K562 (cell line): ENCODE results near the gene FAM120C. TPM values are rescaled to one million over a fixed set of nuclear protein-coding genes. Genes with fewer than 3 reads are reported as not detected.

Experiments
- ERF ChIP-seq: fragments of 450-650 bp; formaldehyde crosslinking; IDR thresholded peaks from 2 replicates; pipeline ENCODE4 v1.4.0; 2020; ENCODE audit warnings: mild to moderate bottlenecking, mixed read lengths
- KDM5B ChIP-seq: fragments of 200-600 bp; sonication (generic); IDR thresholded peaks from 2 replicates; pipeline ENCODE4 v1.6.1; 2012; ENCODE audit warnings: low read depth, mild to moderate bottlenecking, moderate library complexity, low read length, control low read depth, inconsistent platforms; ENCODE audit not compliant: insufficient replicate concordance
- MAFK ChIP-seq: IDR thresholded peaks from 2 replicates; pipeline ENCODE4 v1.6.1; 2011; ENCODE audit warnings: low read length, improper control_type of control experiment
- NR4A1 ChIP-seq, 2 experiments: fragments of 250-450 bp in 1 of 2; fragments of 450-650 bp in 1 of 2; sonication (Bioruptor Pico) in 1 of 2; IDR thresholded peaks; 2 replicates each; pipeline versions ENCODE4 v1.4.0 to v1.6.1; 2016 to 2020; ENCODE audit warnings: mild to moderate bottlenecking in 2 of 2, missing compliant biosample characterization in 1 of 2, missing genetic modification characterization in 1 of 2, moderate library complexity in 1 of 2
- POLR2A ChIP-seq: fragments of 450-650 bp; conservative IDR thresholded peaks from 2 replicates; pipeline ENCODE4 v1.6.1; 2016
- POLR2AphosphoS5 ChIP-seq: IDR thresholded peaks from 2 replicates; pipeline ENCODE4 v1.6.1; 2011; ENCODE audit warnings: mild to moderate bottlenecking, low read depth, low read length, moderate library complexity; ENCODE audit not compliant: control insufficient read depth, insufficient read depth
- SIX5 ChIP-seq, 2 experiments: IDR thresholded peaks; 2 replicates each; pipeline ENCODE4 v1.6.1; 2011; ENCODE audit warnings: low read length in 2 of 2, borderline replicate concordance in 1 of 2, low read depth in 1 of 2, mild to moderate bottlenecking in 1 of 2, moderate library complexity in 1 of 2; ENCODE audit not compliant: insufficient read depth in 1 of 2
- SNIP1 ChIP-seq: fragments of 450-650 bp; IDR thresholded peaks from 2 replicates; pipeline ENCODE4 v1.7.1; 2017; ENCODE audit warnings: low read depth, mild to moderate bottlenecking
- SP1 ChIP-seq: sonication (generic); formaldehyde crosslinking; IDR thresholded peaks from 2 replicates; pipeline ENCODE4 v1.8.1; 2022; ENCODE audit warnings: mild to moderate bottlenecking, missing genetic modification reagents
- STAT5A ChIP-seq: IDR thresholded peaks from 2 replicates; pipeline ENCODE4 v1.6.1; 2012; ENCODE audit warnings: low read length, inconsistent platforms, borderline replicate concordance
- SUPT5H ChIP-seq: fragments of 450-650 bp; IDR thresholded peaks from 2 replicates; pipeline ENCODE4 v1.6.1; 2016
- TAF1 ChIP-seq: IDR thresholded peaks from 2 replicates; pipeline ENCODE4 v1.6.1; 2011; ENCODE audit warnings: mild to moderate bottlenecking, low read length, moderate library complexity; ENCODE audit not compliant: insufficient read depth, control insufficient read depth, severe bottlenecking; ENCODE audit errors: extremely low read depth
- TEAD1 ChIP-seq, 2 experiments: fragments of 450-650 bp in 1 of 2; sonication (generic) in 1 of 2; formaldehyde crosslinking; IDR thresholded peaks; 2 replicates each; pipeline versions ENCODE4 v1.4.0 to v1.8.0; 2020 to 2022; ENCODE audit warnings: mild to moderate bottlenecking in 2 of 2, missing genetic modification reagents in 1 of 2
- ZBTB49 ChIP-seq: sonication (generic); formaldehyde crosslinking; IDR thresholded peaks from 2 replicates; pipeline ENCODE4 v1.8.0; 2022; ENCODE audit warnings: missing genetic modification reagents, mild to moderate bottlenecking, borderline replicate concordance
- ZBTB8A ChIP-seq: fragments of 450-650 bp; IDR thresholded peaks from 2 replicates; pipeline ENCODE4 v1.6.1; 2018; ENCODE audit warnings: mild to moderate bottlenecking, moderate library complexity; ENCODE audit not compliant: partially characterized antibody
- ZHX1 ChIP-seq: fragments of 150-350 bp; conservative IDR thresholded peaks from 2 replicates; pipeline ENCODE4 v1.6.1; 2014; ENCODE audit warnings: low read length
- polyA plus RNA-seq, 8 experiments: library from polyadenylated mRNA; depleted of rRNA in 4 of 8; stranded (reverse) in 5 of 8; unstranded in 3 of 8; fragments of >200 nt; fragmentation: Nextera tagmentation in 2 of 8; fragmentation: Illumina TruSeq in 1 of 8; extraction: Ambion mirVana in 2 of 8; extraction: Trizol in 1 of 8; gene quantifications; 2 replicates each; pipeline versions ENCODE4 v1.2.1 to v1.2.3, GENCODE V29; 2011 to 2014; ENCODE audit warnings: inconsistent platforms in 1 of 8, missing spikeins in 1 of 8
- total RNA-seq, 7 experiments: library from RNA; depleted of rRNA in 6 of 7; stranded (reverse); fragments of >200 nt in 6 of 7; fragmentation: Illumina TruSeq in 2 of 7; extraction: Trizol in 2 of 7; gene quantifications; 2 replicates each; pipeline versions ENCODE4 v1.2.1 to v1.2.3, GENCODE V29; 2011 to 2021; ENCODE audit warnings: low replicate concordance in 1 of 7
- TF ChIP-seq, protein P1 (sequence below), 3 experiments: fragments of 200-800 bp in 1 of 3; sonication (Bioruptor generic) in 1 of 3; sonication (generic) in 1 of 3; formaldehyde crosslinking in 1 of 3; IDR thresholded peaks; 2 replicates each; pipeline versions ENCODE4 v1.6.1 to v1.8.0; 2016 to 2022; ENCODE audit warnings: mild to moderate bottlenecking in 2 of 3, missing compliant biosample characterization in 2 of 3, missing genetic modification characterization in 2 of 3, missing genetic modification reagents in 1 of 3
- TF ChIP-seq, protein P2 (sequence below): fragments of 450-650 bp; formaldehyde crosslinking; IDR thresholded peaks from 2 replicates; pipeline ENCODE4 v1.4.0; 2020; ENCODE audit warnings: mild to moderate bottlenecking, moderate library complexity

Gene FAM120C
- total and polyA plus RNA-seq, 9 of the 15 experiments (the other 6 are each of a cell fraction or from before 2014, with no cell fraction given), result 0.21 to 6.7 (median 2.1) TPM

DNA sequence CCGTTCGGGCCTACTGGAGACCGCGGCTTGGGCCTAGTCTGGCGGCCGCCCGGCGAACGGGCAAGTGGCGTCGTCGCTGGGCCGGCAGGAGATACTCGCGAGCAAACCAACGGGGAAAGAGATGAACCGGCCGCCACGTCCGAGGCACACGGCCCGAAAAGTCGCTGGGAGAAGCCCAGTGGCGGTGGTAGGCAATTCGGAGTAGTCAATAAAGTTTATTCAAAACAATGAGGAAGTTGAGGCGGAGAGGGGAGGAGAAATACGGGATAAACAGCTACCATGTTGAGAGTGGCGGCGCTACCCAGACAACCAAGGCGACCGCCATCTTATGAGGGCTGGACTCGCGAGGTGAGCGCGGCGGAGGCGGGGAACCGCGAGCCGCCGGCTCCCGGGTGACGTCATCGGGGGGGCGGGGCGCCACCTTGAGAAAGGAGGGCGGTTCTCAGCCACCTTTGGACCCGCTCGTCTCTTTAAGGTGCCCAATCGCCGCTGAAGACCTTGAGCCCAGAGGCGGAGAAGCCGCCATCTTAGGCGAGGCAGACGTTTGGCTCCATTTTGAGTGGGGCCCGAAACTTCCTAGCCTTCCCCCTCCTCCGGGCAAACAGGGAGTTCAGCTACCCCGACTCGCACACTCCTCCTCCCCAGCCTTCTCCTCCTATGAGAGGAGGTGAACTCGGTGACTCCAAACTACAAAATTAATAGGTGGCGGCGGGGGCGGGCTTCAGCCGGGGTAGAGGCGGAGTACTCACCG, 138.8 kb downstream of the FAM120C start, which contains the start of gene PHF8 (continued):
- TF ChIP-seq MAFK (no peak), SP1 (peak; percentile 54; the same call in 1 of the 2 replicates), ERF (CRISPR knock-in tag) (no peak), ZBTB49 (CRISPR knock-in tag) (no peak), STAT5A (no peak), TEAD1 (CRISPR knock-in tag; IDR thresholded peaks at IDR 0.05) (peak; percentile 29 to 89; a peak in 3 of 4 replicates), SIX5 (IDR thresholded peaks at IDR 0.05; ENCODE audit: borderline replicate concordance in 1 of 2, insufficient read depth in 1 of 2, low read depth in 1 of 2, low read length in 2 of 2) (peak; percentile 33 to 49; a peak in 2 of 4 replicates), POLR2A (peak; percentile 70), SUPT5H (peak; percentile 63), TAF1 (peak; percentile 31), SNIP1 (no peak), KDM5B (peak; percentile 31), POLR2AphosphoS5 (peak; percentile 51; the same call in 1 of the 2 replicates), NR4A1 (CRISPR knock-in tag; IDR thresholded peaks at IDR 0.05) (no peak), NR4A1 (tag; IDR thresholded peaks at IDR 0.05) (no peak), ZHX1 (peak; percentile 94), ZBTB8A (no peak)
- TF ChIP-seq, protein P1, sequence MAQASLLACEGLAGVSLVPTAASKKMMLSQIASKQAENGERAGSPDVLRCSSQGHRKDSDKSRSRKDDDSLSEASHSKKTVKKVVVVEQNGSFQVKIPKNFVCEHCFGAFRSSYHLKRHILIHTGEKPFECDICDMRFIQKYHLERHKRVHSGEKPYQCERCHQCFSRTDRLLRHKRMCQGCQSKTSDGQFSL (CRISPR knock-in tag; IDR thresholded peaks at IDR 0.05), result 0 out of 2 replicates have a peak, but pooled peaks have one; percentile 21
- TF ChIP-seq, protein P1 (tag; IDR thresholded peaks at IDR 0.05), result no peak
- TF ChIP-seq, protein P2, sequence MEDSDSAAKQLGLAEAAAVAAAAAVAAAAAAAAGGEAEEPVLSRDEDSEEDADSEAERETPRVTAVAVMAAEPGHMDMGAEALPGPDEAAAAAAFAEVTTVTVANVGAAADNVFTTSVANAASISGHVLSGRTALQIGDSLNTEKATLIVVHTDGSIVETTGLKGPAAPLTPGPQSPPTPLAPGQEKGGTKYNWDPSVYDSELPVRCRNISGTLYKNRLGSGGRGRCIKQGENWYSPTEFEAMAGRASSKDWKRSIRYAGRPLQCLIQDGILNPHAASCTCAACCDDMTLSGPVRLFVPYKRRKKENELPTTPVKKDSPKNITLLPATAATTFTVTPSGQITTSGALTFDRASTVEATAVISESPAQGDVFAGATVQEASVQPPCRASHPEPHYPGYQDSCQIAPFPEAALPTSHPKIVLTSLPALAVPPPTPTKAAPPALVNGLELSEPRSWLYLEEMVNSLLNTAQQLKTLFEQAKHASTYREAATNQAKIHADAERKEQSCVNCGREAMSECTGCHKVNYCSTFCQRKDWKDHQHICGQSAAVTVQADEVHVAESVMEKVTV (CRISPR knock-in tag), result no peak
